Stomach smooth muscle (tissue), 2 donors: ENCODE data around the gene CIITA.

Experiments
- H3K27ac ChIP-seq: one replicate; pipeline ENCODE4 v1.7.0; 2013; ENCODE audit warnings: mild to moderate bottlenecking, low read length, inconsistent platforms
- H3K27me3 ChIP-seq, 2 donors: one replicate each; pipeline ENCODE4 v1.7.0; 2013; ENCODE audit warnings: low read length in 2 of 2; ENCODE audit not compliant: insufficient read depth in 2 of 2, control insufficient read depth in 1 of 2
- H3K36me3 ChIP-seq, 2 donors: one replicate each; pipeline ENCODE4 v1.7.0; 2013; ENCODE audit warnings: low read length in 2 of 2; ENCODE audit not compliant: control insufficient read depth in 2 of 2, insufficient read depth in 2 of 2
- H3K4me1 ChIP-seq: one replicate; pipeline ENCODE4 v1.7.0; 2013; ENCODE audit warnings: low read length; ENCODE audit not compliant: control insufficient read depth, insufficient read depth
- H3K4me3 ChIP-seq, 2 donors: one replicate each; pipeline ENCODE4 v1.7.0; 2013; ENCODE audit warnings: low read length in 2 of 2
- H3K9ac ChIP-seq, 2 donors: one replicate each; pipeline ENCODE4 v1.7.0; 2013; ENCODE audit warnings: low read length in 2 of 2, mild to moderate bottlenecking in 1 of 2
- H3K9me3 ChIP-seq, 2 donors: one replicate each; pipeline ENCODE4 v1.7.0; 2013; ENCODE audit warnings: low read length in 2 of 2; ENCODE audit not compliant: control insufficient read depth in 2 of 2
- donor health status: healthy.
- donor health status: Pancreatic carcinoma.

The CIITA gene

GRCh38 chr16:10881479-10882030 lies 4.6 kb downstream of the CIITA start:
- H3K9ac ChIP-seq: no peak overlapping the region
- H3K27ac ChIP-seq: no peak overlapping the region
- H3K9me3 ChIP-seq: no peaks in the 10 kb centered on the region
- H3K4me3 ChIP-seq: no peak overlapping the region
- H3K4me1 ChIP-seq: peaks cover 9% of the 10 kb centered on the region
- H3K27me3 ChIP-seq: peaks cover 25 to 27% of the 10 kb centered on the region in 2 donors
- H3K36me3 ChIP-seq: no peaks in the 10 kb centered on the region

GRCh38 chr16:10883004-10883403 lies 6.0 kb downstream of the CIITA start:
- Histone ChIP-seq H3K9ac (no peak overlapping the region), H3K4me3 (no peak overlapping the region), H3K27ac (no peak overlapping the region), H3K9me3 (no peaks in the 10 kb centered on the region), H3K4me1 (peaks cover 9% of the 10 kb centered on the region), H3K27me3 (peaks cover 18 to 21% of the 10 kb centered on the region in 2 donors), H3K36me3 (no peaks in the 10 kb centered on the region)

- H3K27ac ChIP-seq: no peak overlapping the region
- H3K4me1 ChIP-seq: no peaks in the 10 kb centered on the region
- no peaks in the 10 kb centered on the region for H3K9me3 ChIP-seq
- no peaks in the 10 kb centered on the region for H3K36me3 ChIP-seq
- H3K9ac ChIP-seq: no peak overlapping the region
- H3K27me3 ChIP-seq: peaks cover 4 to 8% of the 10 kb centered on the region in 2 donors
- H3K4me3 ChIP-seq: no peak overlapping the region
These were observed 8.2 kb downstream of the CIITA start for GRCh38 chr16:10885246-10885645.

GRCh38 chr16:10888320-10888937 lies 11.4 kb downstream of the CIITA start:
- no peaks in the 10 kb centered on the region for H3K4me1 ChIP-seq
- no peak overlapping the region for H3K27ac ChIP-seq
- H3K27me3 ChIP-seq: peaks cover 0 to 5% of the 10 kb centered on the region in 2 donors
- no peaks in the 10 kb centered on the region for H3K36me3 ChIP-seq
- H3K9ac ChIP-seq: no peak overlapping the region
- H3K4me3 ChIP-seq: no peak overlapping the region
- no peaks in the 10 kb centered on the region for H3K9me3 ChIP-seq

GRCh38 chr16:10889855-10890254 lies 12.9 kb downstream of the CIITA start:
- H3K36me3 ChIP-seq: no peaks in the 10 kb centered on the region
- H3K9ac ChIP-seq: no peak overlapping the region
- no peaks in the 10 kb centered on the region for H3K4me1 ChIP-seq
- H3K4me3 ChIP-seq: no peak overlapping the region
- H3K27me3 ChIP-seq: peaks cover 0 to 5% of the 10 kb centered on the region in 2 donors
- H3K9me3 ChIP-seq: no peaks in the 10 kb centered on the region
- no peak overlapping the region for H3K27ac ChIP-seq

GRCh38 chr16:10892782-10893318 lies 15.8 kb downstream of the CIITA start:
- no peak overlapping the region for H3K9ac ChIP-seq
- H3K9me3 ChIP-seq: no peaks in the 10 kb centered on the region
- H3K36me3 ChIP-seq: no peaks in the 10 kb centered on the region

GRCh38 chr16:10895053-10895946 lies 18.3 kb downstream of the CIITA start:
- Histone ChIP-seq H3K27ac (no peak overlapping the region), H3K36me3 (no peaks in the 10 kb centered on the region), H3K4me1 (no peaks in the 10 kb centered on the region)

More at GRCh38 chr16:10892782-10893318, 15.8 kb downstream of the CIITA start:
- peaks cover 2 to 4% of the 10 kb centered on the region in 2 donors for H3K27me3 ChIP-seq
- no peak overlapping the region for H3K4me3 ChIP-seq
- no peak overlapping the region for H3K27ac ChIP-seq
- no peaks in the 10 kb centered on the region for H3K4me1 ChIP-seq

GRCh38 chr16:10896165-10896564 lies 19.2 kb downstream of the CIITA start:
- Histone ChIP-seq H3K9me3 (no peaks in the 10 kb centered on the region), H3K4me3 (no peak overlapping the region), H3K27ac (no peak overlapping the region), H3K4me1 (no peaks in the 10 kb centered on the region), H3K9ac (no peak overlapping the region), H3K27me3 (peaks cover 2% of the 10 kb centered on the region in 2 donors), H3K36me3 (no peaks in the 10 kb centered on the region)

More at GRCh38 chr16:10895053-10895946, 18.3 kb downstream of the CIITA start:
- no peak overlapping the region for H3K9ac ChIP-seq
- no peak overlapping the region for H3K4me3 ChIP-seq
- H3K27me3 ChIP-seq: peaks cover 2% of the 10 kb centered on the region in 2 donors
- H3K9me3 ChIP-seq: no peaks in the 10 kb centered on the region

GRCh38 chr16:10896723-10897122 lies 19.7 kb downstream of the CIITA start:
- Histone ChIP-seq H3K4me1 (no peaks in the 10 kb centered on the region), H3K4me3 (no peak overlapping the region), H3K9me3 (no peaks in the 10 kb centered on the region), H3K36me3 (no peaks in the 10 kb centered on the region), H3K9ac (no peak overlapping the region), H3K27me3 (peaks cover 2% of the 10 kb centered on the region in 2 donors), H3K27ac (no peak overlapping the region)

- H3K27ac ChIP-seq: no peak overlapping the region
- peaks cover 2% of the 10 kb centered on the region in 2 donors for H3K27me3 ChIP-seq
- no peaks in the 10 kb centered on the region for H3K9me3 ChIP-seq
- no peaks in the 10 kb centered on the region for H3K36me3 ChIP-seq
- H3K4me3 ChIP-seq: no peak overlapping the region
- H3K4me1 ChIP-seq: no peaks in the 10 kb centered on the region
- no peak overlapping the region for H3K9ac ChIP-seq
These were observed 20.1 kb downstream of the CIITA start for GRCh38 chr16:10897134-10897533.
